Measurements from ENCODE around the gene ZNF681.
"Not testable (repeated sequence)": the region's sequence is repeated elsewhere in the genome, so short reads cannot be mapped to it uniquely, and the experiment has no call there.

Gene ZNF681

DNA sequence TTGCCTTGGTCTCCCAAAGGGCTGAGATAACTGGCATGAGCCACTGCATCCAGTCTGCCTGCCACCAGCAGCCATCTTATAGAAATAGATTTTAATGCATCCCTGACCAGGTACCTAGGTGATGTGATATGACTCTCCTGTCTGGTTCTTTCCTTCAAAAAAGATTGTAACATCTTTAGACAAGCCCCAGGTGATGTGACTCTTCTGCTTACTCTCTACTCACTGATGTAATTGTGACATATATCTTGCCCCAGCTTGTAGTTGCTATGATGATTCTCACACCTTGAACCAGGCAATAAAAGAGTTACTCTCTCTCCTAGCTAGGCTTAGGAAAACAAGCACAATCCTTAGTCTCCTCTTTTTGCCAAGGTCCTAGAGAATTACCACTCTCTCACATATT is 30.6 kb upstream of the ZNF681 start:
- no peak overlapping the region for H3K27ac ChIP-seq (ENCODE audit: low read depth, low read length)
- H3K36me3 ChIP-seq (ENCODE audit: insufficient read depth, low read length) = no peaks in the 10 kb centered on the region
- no peaks in the 10 kb centered on the region for H3K27me3 ChIP-seq (ENCODE audit: insufficient read depth, low read length)

DNA sequence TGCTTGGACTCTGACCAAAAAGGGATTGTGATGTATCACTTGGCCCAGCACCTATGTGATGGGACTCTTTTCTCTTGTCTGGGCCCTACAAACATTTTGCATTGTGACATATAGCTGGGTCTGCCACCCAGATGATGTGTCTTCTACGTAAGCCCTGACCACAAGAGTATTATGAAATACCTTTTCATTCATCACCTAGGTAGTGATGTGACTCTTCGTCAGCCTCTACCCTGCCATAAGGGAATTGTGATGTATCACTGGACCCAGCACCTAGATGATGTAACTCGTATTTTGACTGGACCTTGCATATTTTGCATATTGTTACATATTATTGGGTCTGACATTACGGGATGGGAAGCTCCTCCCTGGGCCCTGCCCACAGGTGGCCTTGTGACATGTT is 29.7 kb upstream of the ZNF681 start:
- Histone ChIP-seq H3K36me3 (ENCODE audit: insufficient read depth, low read length) (no peaks in the 10 kb centered on the region), H3K27ac (ENCODE audit: low read depth, low read length) (no peak overlapping the region), H2AFZ (ENCODE audit: low read length, unreplicated experiment) (no peak overlapping the region), H3K4me3 (ENCODE audit: low read depth, low read length) (no peak overlapping the region), H3K27me3 (ENCODE audit: insufficient read depth, low read length) (no peaks in the 10 kb centered on the region), H3K79me2 (ENCODE audit: control insufficient read depth, insufficient read depth, low read length, unreplicated experiment) (no peaks in the 10 kb centered on the region), H3K4me1 (ENCODE audit: control insufficient read depth, insufficient read depth, low read length, unreplicated experiment) (peaks cover 5% of the 10 kb centered on the region)

More for the DNA sequence above, 30.6 kb upstream of the ZNF681 start:
- Histone ChIP-seq H2AFZ (ENCODE audit: low read length, unreplicated experiment) (no peak overlapping the region), H3K4me1 (ENCODE audit: control insufficient read depth, insufficient read depth, low read length, unreplicated experiment) (peaks cover 5% of the 10 kb centered on the region), H3K4me3 (ENCODE audit: low read depth, low read length) (no peak overlapping the region), H3K79me2 (ENCODE audit: control insufficient read depth, insufficient read depth, low read length, unreplicated experiment) (no peaks in the 10 kb centered on the region)

DNA sequence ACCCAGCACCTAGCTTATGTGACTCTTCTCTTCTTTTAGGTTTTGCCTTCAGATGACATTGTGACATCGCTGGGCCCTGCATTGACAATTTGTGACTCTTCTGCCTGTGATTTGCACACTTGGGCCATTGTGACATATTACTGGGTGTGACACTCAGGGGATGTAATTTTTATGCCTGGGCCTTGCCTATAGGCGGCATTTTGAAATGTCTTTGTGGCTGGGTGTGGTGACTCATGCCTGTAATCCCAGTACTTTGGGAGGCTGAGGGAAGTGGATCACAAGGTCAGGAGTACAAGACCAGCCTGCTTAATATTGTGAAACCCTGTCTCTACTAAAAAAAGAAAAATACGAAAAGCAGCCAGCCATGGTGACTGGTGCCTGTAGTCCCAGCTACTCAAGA is 28.4 kb upstream of the ZNF681 start:
- Histone ChIP-seq H2AFZ (ENCODE audit: low read length, unreplicated experiment) (no peak overlapping the region), H3K4me3 (ENCODE audit: low read depth, low read length) (no peak overlapping the region), H3K27ac (ENCODE audit: low read depth, low read length) (no peak overlapping the region), H3K27me3 (ENCODE audit: insufficient read depth, low read length) (no peaks in the 10 kb centered on the region), H3K79me2 (ENCODE audit: control insufficient read depth, insufficient read depth, low read length, unreplicated experiment) (no peaks in the 10 kb centered on the region), H3K36me3 (ENCODE audit: insufficient read depth, low read length) (no peaks in the 10 kb centered on the region), H3K4me1 (ENCODE audit: control insufficient read depth, insufficient read depth, low read length, unreplicated experiment) (peaks cover 5% of the 10 kb centered on the region)

- H3K36me3 ChIP-seq (ENCODE audit: insufficient read depth, low read length) = no peaks in the 10 kb centered on the region
- H3K4me3 ChIP-seq (ENCODE audit: low read depth, low read length) = no peak overlapping the region
- H3K27ac ChIP-seq (ENCODE audit: low read depth, low read length) = no peak overlapping the region
- H3K27me3 ChIP-seq (ENCODE audit: insufficient read depth, low read length) = no peaks in the 10 kb centered on the region
- no peak overlapping the region for H2AFZ ChIP-seq (ENCODE audit: low read length, unreplicated experiment)
- H3K79me2 ChIP-seq (ENCODE audit: control insufficient read depth, insufficient read depth, low read length, unreplicated experiment) = no peaks in the 10 kb centered on the region
- peaks cover 5% of the 10 kb centered on the region for H3K4me1 ChIP-seq (ENCODE audit: control insufficient read depth, insufficient read depth, low read length, unreplicated experiment)
Measured at GRCh38 chr19:23785982-23786381, 27.3 kb upstream of the ZNF681 start.

DNA sequence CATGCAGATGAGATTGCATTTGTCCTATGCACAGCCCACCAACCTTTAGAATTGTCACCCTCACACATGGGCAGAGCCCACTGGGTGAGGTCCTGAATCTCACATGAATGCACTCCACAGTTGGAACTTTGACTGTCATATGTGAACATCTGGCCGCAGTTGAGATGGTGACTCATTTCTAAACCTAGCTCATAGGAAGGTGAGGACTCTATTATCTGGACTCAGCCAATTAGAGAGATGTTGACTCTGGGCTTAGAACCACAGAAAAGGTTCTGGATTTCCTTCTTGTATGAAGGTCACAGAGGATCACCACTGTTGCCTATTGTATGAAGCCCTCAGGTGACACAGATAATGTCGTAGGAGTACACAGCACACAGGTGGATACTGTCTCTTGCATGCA is 25.6 kb upstream of the ZNF681 start:
- Histone ChIP-seq H3K79me2 (ENCODE audit: control insufficient read depth, insufficient read depth, low read length, unreplicated experiment) (no peaks in the 10 kb centered on the region), H2AFZ (ENCODE audit: low read length, unreplicated experiment) (no peak overlapping the region), H3K36me3 (ENCODE audit: insufficient read depth, low read length) (no peaks in the 10 kb centered on the region), H3K27ac (ENCODE audit: low read depth, low read length) (no peak overlapping the region), H3K4me3 (ENCODE audit: low read depth, low read length) (no peak overlapping the region), H3K27me3 (ENCODE audit: insufficient read depth, low read length) (no peaks in the 10 kb centered on the region), H3K4me1 (ENCODE audit: control insufficient read depth, insufficient read depth, low read length, unreplicated experiment) (peaks cover 5% of the 10 kb centered on the region)

DNA sequence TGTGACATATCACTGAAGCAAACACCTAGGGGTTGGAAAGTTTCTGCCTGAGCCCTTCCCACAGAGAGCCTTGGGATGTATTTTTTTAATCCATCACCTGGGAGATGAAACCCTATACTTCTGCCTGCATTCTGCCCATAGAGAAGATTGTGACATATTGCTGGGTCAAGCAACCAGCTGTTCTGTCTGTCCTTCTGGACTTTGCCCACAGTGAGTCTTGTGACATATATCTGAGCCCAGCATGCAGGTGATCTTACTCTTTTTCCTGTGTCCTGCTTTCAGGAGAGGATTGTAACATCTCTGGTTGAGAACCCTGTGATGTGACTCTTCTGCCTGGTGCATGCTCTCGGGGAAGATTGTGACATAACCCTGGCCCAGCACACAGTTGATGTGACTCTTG is 24.9 kb upstream of the ZNF681 start:
- H3K79me2 ChIP-seq (ENCODE audit: control insufficient read depth, insufficient read depth, low read length, unreplicated experiment) = no peaks in the 10 kb centered on the region
- H3K36me3 ChIP-seq (ENCODE audit: insufficient read depth, low read length) = no peaks in the 10 kb centered on the region
- no peak overlapping the region for H3K4me3 ChIP-seq (ENCODE audit: low read depth, low read length)
- H3K27ac ChIP-seq (ENCODE audit: low read depth, low read length) = no peak overlapping the region
- H3K27me3 ChIP-seq (ENCODE audit: insufficient read depth, low read length) = no peaks in the 10 kb centered on the region
- no peak overlapping the region for H2AFZ ChIP-seq (ENCODE audit: low read length, unreplicated experiment)
- peaks cover 5% of the 10 kb centered on the region for H3K4me1 ChIP-seq (ENCODE audit: control insufficient read depth, insufficient read depth, low read length, unreplicated experiment)

GRCh38 chr19:23779645-23780044 is 21.0 kb upstream of the ZNF681 start:
- no peaks in the 10 kb centered on the region for H3K79me2 ChIP-seq (ENCODE audit: control insufficient read depth, insufficient read depth, low read length, unreplicated experiment)
- H2AFZ ChIP-seq (ENCODE audit: low read length, unreplicated experiment) = no peak overlapping the region
- H3K4me1 ChIP-seq (ENCODE audit: control insufficient read depth, insufficient read depth, low read length, unreplicated experiment) = no peaks in the 10 kb centered on the region
- H3K27me3 ChIP-seq (ENCODE audit: insufficient read depth, low read length) = no peaks in the 10 kb centered on the region
- no peak overlapping the region for H3K4me3 ChIP-seq (ENCODE audit: low read depth, low read length)
- H3K27ac ChIP-seq (ENCODE audit: low read depth, low read length) = no peak overlapping the region
- no peaks in the 10 kb centered on the region for H3K36me3 ChIP-seq (ENCODE audit: insufficient read depth, low read length)

GRCh38 chr19:23778566-23778965 is 19.9 kb upstream of the ZNF681 start:
- Histone ChIP-seq H3K79me2 (ENCODE audit: control insufficient read depth, insufficient read depth, low read length, unreplicated experiment) (no peaks in the 10 kb centered on the region), H3K4me3 (ENCODE audit: low read depth, low read length) (no peak overlapping the region), H3K27me3 (ENCODE audit: insufficient read depth, low read length) (no peaks in the 10 kb centered on the region), H2AFZ (ENCODE audit: low read length, unreplicated experiment) (no peak overlapping the region), H3K4me1 (ENCODE audit: control insufficient read depth, insufficient read depth, low read length, unreplicated experiment) (no peaks in the 10 kb centered on the region), H3K36me3 (ENCODE audit: insufficient read depth, low read length) (no peaks in the 10 kb centered on the region), H3K27ac (ENCODE audit: low read depth, low read length) (no peak overlapping the region)

- not testable (repeated sequence) for H3K4me3 ChIP-seq (ENCODE audit: low read depth, low read length); H2AFZ ChIP-seq (ENCODE audit: low read length, unreplicated experiment); H3K4me1 ChIP-seq (ENCODE audit: control insufficient read depth, insufficient read depth, low read length, unreplicated experiment); H3K27ac ChIP-seq (ENCODE audit: low read depth, low read length); H3K79me2 ChIP-seq (ENCODE audit: control insufficient read depth, insufficient read depth, low read length, unreplicated experiment); H3K27me3 ChIP-seq (ENCODE audit: insufficient read depth, low read length); H3K36me3 ChIP-seq (ENCODE audit: insufficient read depth, low read length)
Measured at GRCh38 chr19:23778036-23778435, 19.3 kb upstream of the ZNF681 start.

- no peak overlapping the region for H3K27ac ChIP-seq (ENCODE audit: low read depth, low read length)
- H3K4me1 ChIP-seq (ENCODE audit: control insufficient read depth, insufficient read depth, low read length, unreplicated experiment) = no peaks in the 10 kb centered on the region
- no peaks in the 10 kb centered on the region for H3K27me3 ChIP-seq (ENCODE audit: insufficient read depth, low read length)
- no peak overlapping the region for H2AFZ ChIP-seq (ENCODE audit: low read length, unreplicated experiment)
- H3K4me3 ChIP-seq (ENCODE audit: low read depth, low read length) = no peak overlapping the region
- no peaks in the 10 kb centered on the region for H3K36me3 ChIP-seq (ENCODE audit: insufficient read depth, low read length)
- no peaks in the 10 kb centered on the region for H3K79me2 ChIP-seq (ENCODE audit: control insufficient read depth, insufficient read depth, low read length, unreplicated experiment)
Measured at GRCh38 chr19:23777216-23777615, 18.5 kb upstream of the ZNF681 start.

GRCh38 chr19:23776507-23777205 is 18.0 kb upstream of the ZNF681 start:
- H3K79me2 ChIP-seq (ENCODE audit: control insufficient read depth, insufficient read depth, low read length, unreplicated experiment) = no peaks in the 10 kb centered on the region
- no peak overlapping the region for H3K4me3 ChIP-seq (ENCODE audit: low read depth, low read length)
- no peaks in the 10 kb centered on the region for H3K27me3 ChIP-seq (ENCODE audit: insufficient read depth, low read length)
- H3K36me3 ChIP-seq (ENCODE audit: insufficient read depth, low read length) = no peaks in the 10 kb centered on the region
- no peak overlapping the region for H2AFZ ChIP-seq (ENCODE audit: low read length, unreplicated experiment)
- no peak overlapping the region for H3K27ac ChIP-seq (ENCODE audit: low read depth, low read length)
- H3K4me1 ChIP-seq (ENCODE audit: control insufficient read depth, insufficient read depth, low read length, unreplicated experiment) = no peaks in the 10 kb centered on the region
